ENCODE data around the gene NHLH1.

DNA sequence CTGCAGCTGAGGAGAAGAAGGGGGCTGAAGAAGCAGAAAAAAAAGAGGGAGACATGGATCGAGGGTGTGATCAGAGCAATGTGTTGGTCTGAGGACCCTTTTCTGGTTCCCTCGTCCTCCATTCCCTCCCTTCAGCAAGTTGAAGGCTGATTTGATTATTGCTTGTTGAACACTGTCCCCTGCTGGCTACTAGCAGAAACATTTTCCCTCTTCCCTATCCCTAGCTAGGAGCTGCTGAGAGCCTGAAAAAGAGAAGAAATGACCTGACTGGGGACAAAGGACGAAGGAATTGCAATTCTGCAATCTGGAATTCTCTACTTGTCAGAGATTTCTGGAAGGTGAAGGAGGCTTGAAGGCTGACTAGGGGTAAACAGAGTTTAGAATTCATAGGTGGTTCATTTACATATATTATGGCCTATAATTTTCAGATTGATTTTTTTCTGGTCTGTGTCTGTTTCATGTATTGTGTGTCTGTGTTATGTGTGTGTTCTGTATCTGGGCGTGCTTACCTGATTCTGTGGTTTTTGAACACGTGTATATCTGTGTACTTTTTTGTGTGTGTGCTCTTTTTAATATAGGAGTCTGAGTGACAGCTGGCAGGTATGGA, 9.8 kb downstream of the NHLH1 start:
- TF ChIP-seq, protein P1, sequence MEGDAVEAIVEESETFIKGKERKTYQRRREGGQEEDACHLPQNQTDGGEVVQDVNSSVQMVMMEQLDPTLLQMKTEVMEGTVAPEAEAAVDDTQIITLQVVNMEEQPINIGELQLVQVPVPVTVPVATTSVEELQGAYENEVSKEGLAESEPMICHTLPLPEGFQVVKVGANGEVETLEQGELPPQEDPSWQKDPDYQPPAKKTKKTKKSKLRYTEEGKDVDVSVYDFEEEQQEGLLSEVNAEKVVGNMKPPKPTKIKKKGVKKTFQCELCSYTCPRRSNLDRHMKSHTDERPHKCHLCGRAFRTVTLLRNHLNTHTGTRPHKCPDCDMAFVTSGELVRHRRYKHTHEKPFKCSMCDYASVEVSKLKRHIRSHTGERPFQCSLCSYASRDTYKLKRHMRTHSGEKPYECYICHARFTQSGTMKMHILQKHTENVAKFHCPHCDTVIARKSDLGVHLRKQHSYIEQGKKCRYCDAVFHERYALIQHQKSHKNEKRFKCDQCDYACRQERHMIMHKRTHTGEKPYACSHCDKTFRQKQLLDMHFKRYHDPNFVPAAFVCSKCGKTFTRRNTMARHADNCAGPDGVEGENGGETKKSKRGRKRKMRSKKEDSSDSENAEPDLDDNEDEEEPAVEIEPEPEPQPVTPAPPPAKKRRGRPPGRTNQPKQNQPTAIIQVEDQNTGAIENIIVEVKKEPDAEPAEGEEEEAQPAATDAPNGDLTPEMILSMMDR (IDR thresholded peaks at IDR 0.05; ENCODE audit: insufficient read depth, low read length), result peak; percentile 98
- TF ChIP-seq GABPA (IDR thresholded peaks at IDR 0.05; ENCODE audit: low read depth), result no peak

All from HL-60 (cell line).